Measurements from ENCODE around the gene SLC51A. TPM values are rescaled to one million over a fixed set of nuclear protein-coding genes. Genes with fewer than 3 reads are reported as not detected.

SLC51A gene
- total and polyA plus RNA-seq, 9 of the 15 experiments (the other 6 are each of a cell fraction or from before 2014, with no cell fraction given) = 0.35 to 0.38 TPM; not detected in 7

DNA sequence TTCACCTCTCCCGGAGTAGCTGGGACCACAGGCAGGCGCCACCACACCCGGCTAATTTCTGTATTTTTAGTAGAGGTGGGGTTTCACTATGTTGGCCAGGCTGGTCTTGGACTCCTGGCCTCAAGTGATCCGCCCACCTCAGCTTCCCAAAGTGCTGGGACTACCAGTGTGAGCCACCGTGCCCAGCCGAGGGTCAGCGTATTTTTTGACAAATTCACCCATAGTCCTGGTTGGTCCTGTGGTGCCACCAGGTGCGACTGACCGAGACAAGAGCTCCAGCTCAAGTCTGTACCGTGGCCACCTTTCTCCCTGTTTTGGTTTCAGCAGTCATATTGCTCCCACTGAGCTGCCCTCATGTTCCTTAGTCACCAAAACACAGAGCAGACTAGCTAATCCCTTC lies 8.8 kb downstream of the SLC51A start:
- H4K20me1 ChIP-seq (replicated peaks; ENCODE audit: control insufficient read depth, insufficient read depth, low read length) = no peaks in the 10 kb centered on the region
- POLR2A ChIA-PET = interaction anchor here (0.5 to 1.5 kb wide), 5 partner anchors 9 to 287 kb away, joined by 3 to 4 read pairs (median 4); no protein-coding TSS in a partner anchor
- H3K4me2 ChIP-seq (ENCODE audit: insufficient read depth, low read length) = no peak overlapping the region
- no peaks in the 10 kb centered on the region for H3K9me3 ChIP-seq (replicated peaks; ENCODE audit: control insufficient read depth, insufficient read depth, low read depth, low read length)
- TF ChIP-seq, protein P1, sequence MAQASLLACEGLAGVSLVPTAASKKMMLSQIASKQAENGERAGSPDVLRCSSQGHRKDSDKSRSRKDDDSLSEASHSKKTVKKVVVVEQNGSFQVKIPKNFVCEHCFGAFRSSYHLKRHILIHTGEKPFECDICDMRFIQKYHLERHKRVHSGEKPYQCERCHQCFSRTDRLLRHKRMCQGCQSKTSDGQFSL (CRISPR knock-in tag; IDR thresholded peaks at IDR 0.05) = no peak
- TF ChIP-seq, protein P1 (tag; IDR thresholded peaks at IDR 0.05) = 0 out of 4 replicates have a peak, but pooled peaks of 1 of the 2 experiments have one; percentile 26
- TF ChIP-seq NFIC (IDR thresholded peaks at IDR 0.05) = no peak
- H3K27ac ChIP-seq (ENCODE audit: extremely low read depth, low read depth, low read length) = no peak overlapping the region
- H3K4me3 ChIP-seq = no peak overlapping the region
- peak overlapping the region in 1 of 2 experiments; percentile 6; a peak in 1 of 4 replicates for H3K9ac ChIP-seq (ENCODE audit: insufficient read depth in 1 of 2, low read depth in 2 of 2, low read length in 2 of 2)
- H3K79me2 ChIP-seq (ENCODE audit: control insufficient read depth, insufficient read depth, low read length) = no peaks in the 10 kb centered on the region
- H2AFZ ChIP-seq (ENCODE audit: low read depth, low read length) = peak overlapping the region; percentile 44; the same call in 1 of the 2 replicates
- H3K36me3 ChIP-seq (ENCODE audit: control insufficient read depth, insufficient read depth, low read length) = no peaks in the 10 kb centered on the region
- no TSS peak for BruUV-seq (replicated peaks)
- WGBS (ENCODE audit: insufficient coverage, low coverage, missing lambda C conversion rate) = 64% methylated on average over 6 of the region's 10 CpGs
- ATAC-seq (no peak), DNase-seq (ENCODE audit: extremely low read depth in 1 of 4, low spot score in 3 of 4) (no peak), FAIRE-seq (no peak)
- in situ Hi-C loops (cut with MboI) (no loop called here), intact Hi-C loops (cut with micrococcal nuclease) (no loop called here)
- H3K9me1 ChIP-seq (ENCODE audit: control insufficient read depth, insufficient read depth, low read length) = no peaks in the 10 kb centered on the region
- H3K4me1 ChIP-seq (replicated peaks in 1 of 2; ENCODE audit: control insufficient read depth in 2 of 2, insufficient read depth in 2 of 2, low read length in 2 of 2) = peaks cover 10 to 17% of the 10 kb centered on the region in 2 experiments; a peak in 4 of 5 replicates
- no peaks in the 10 kb centered on the region for H3K27me3 ChIP-seq (ENCODE audit: control insufficient read depth in 2 of 2, insufficient read depth in 2 of 2, low read length in 2 of 2)
- CTCF ChIA-PET (ENCODE audit: low intra/inter-chr PET ratio) = no interaction called here

DNA sequence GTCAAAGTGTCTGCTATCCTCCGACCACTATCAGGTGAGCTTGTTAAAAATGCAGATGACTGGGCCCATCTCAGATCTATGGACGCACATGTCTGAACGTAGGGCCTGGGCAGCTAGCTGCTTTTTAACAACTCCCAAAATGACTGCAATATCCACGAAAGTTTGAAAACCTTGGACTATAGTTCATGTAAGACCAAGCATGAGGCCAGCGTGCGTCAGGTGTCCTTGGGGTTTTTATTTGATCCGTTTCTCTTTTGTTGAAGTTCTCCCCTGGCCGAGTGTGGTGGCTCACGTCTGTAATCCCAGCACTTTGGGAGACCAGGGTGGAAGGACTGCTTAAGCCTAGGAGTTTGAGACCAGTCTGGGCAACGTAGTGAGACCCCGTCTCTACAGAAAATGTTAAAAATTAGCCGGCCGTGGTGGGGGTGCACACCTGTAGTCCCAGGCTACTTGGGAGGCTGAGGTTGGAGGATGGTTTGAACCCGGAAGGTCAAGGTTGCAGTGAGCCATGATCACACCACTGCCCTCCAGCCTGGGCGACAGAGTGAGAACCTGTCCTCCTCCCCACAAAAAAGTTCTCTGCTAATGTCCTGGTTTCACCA lies 9.5 kb downstream of the SLC51A start:
- Histone ChIP-seq H3K27ac (ENCODE audit: extremely low read depth, low read depth, low read length) (no peak overlapping the region), H2AFZ (ENCODE audit: low read depth, low read length) (no peak overlapping the region), H3K4me2 (ENCODE audit: insufficient read depth, low read length) (no peak overlapping the region), H3K4me3 (no peak overlapping the region), H3K27me3 (ENCODE audit: control insufficient read depth in 2 of 2, insufficient read depth in 2 of 2, low read length in 2 of 2) (no peaks in the 10 kb centered on the region), H3K79me2 (ENCODE audit: control insufficient read depth, insufficient read depth, low read length) (no peaks in the 10 kb centered on the region), H3K9me3 (replicated peaks; ENCODE audit: control insufficient read depth, insufficient read depth, low read depth, low read length) (no peaks in the 10 kb centered on the region), H4K20me1 (replicated peaks; ENCODE audit: control insufficient read depth, insufficient read depth, low read length) (no peaks in the 10 kb centered on the region), H3K9me1 (ENCODE audit: control insufficient read depth, insufficient read depth, low read length) (no peaks in the 10 kb centered on the region), H3K9ac (ENCODE audit: insufficient read depth in 1 of 2, low read depth in 2 of 2, low read length in 2 of 2) (no peak overlapping the region), H3K36me3 (ENCODE audit: control insufficient read depth, insufficient read depth, low read length) (no peaks in the 10 kb centered on the region), H3K4me1 (replicated peaks in 1 of 2; ENCODE audit: control insufficient read depth in 2 of 2, insufficient read depth in 2 of 2, low read length in 2 of 2) (peaks cover 10 to 17% of the 10 kb centered on the region in 2 experiments; a peak in 4 of 5 replicates)
- ChIA-PET CTCF (ENCODE audit: low intra/inter-chr PET ratio) (no interaction called here), POLR2A (interaction anchor here (0.5 to 1.0 kb wide), 4 partner anchors 9 to 147 kb away, joined by 3 to 4 read pairs (median 4); no protein-coding TSS in a partner anchor)
- intact Hi-C loops (cut with micrococcal nuclease) (no loop called here), in situ Hi-C loops (cut with MboI) (no loop called here)
- no peak for ATAC-seq
- 78% methylated on average over 15 of the region's 15 CpGs for WGBS (ENCODE audit: insufficient coverage, low coverage, missing lambda C conversion rate)
- no peak for DNase-seq (ENCODE audit: extremely low read depth in 1 of 4, low spot score in 3 of 4)
- no peak for FAIRE-seq
- no TSS peak for BruUV-seq (replicated peaks)
- TF ChIP-seq JUN (IDR thresholded peaks at IDR 0.05; ENCODE audit: borderline replicate concordance, low read depth, low read length) (no peak), JUN (CRISPR knock-in tag; IDR thresholded peaks at IDR 0.05; ENCODE audit: borderline replicate concordance) (no peak), U2AF2 (optimal IDR thresholded peaks at IDR 0.05; ENCODE audit: low read depth, low read length) (no peak), TEAD4 (IDR thresholded peaks at IDR 0.05; ENCODE audit: low read length) (no peak), TEAD4 (CRISPR knock-in tag; IDR thresholded peaks at IDR 0.05; ENCODE audit: borderline replicate concordance) (no peak), ELF4 (CRISPR knock-in tag; IDR thresholded peaks at IDR 0.05) (no peak), CHD2 (IDR thresholded peaks at IDR 0.05; ENCODE audit: low read depth, low read length) (no peak), MECOM (CRISPR knock-in tag; IDR thresholded peaks at IDR 0.05) (no peak), ELF1 (tag; IDR thresholded peaks at IDR 0.05) (no peak), SRSF9 (IDR thresholded peaks at IDR 0.05; ENCODE audit: borderline replicate concordance, low read depth, low read length) (no peak), MCM2 (IDR thresholded peaks at IDR 0.05; ENCODE audit: low read depth) (no peak)
- TF ChIP-seq, protein P2, sequence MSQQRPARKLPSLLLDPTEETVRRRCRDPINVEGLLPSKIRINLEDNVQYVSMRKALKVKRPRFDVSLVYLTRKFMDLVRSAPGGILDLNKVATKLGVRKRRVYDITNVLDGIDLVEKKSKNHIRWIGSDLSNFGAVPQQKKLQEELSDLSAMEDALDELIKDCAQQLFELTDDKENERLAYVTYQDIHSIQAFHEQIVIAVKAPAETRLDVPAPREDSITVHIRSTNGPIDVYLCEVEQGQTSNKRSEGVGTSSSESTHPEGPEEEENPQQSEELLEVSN (IDR thresholded peaks at IDR 0.05; ENCODE audit: borderline replicate concordance in 1 of 2, extremely low read depth in 1 of 2, insufficient read depth in 1 of 2, insufficient read length in 1 of 2, low read depth in 1 of 2, low read length in 1 of 2, poor library complexity in 1 of 2, severe bottlenecking in 1 of 2) = no peak

Data from K562 (cell line).